Neural cell (in vitro differentiated cells): Measurements from ENCODE around the gene STARD4. TPM values are rescaled to one million over a fixed set of nuclear protein-coding genes. Genes with fewer than 3 reads are reported as not detected.

Source experiments
- H2AFZ ChIP-seq: fragments of 200-600, 300-800 bp; sonication (generic), shearing (Covaris generic); 2 replicates; pipeline ENCODE4 v1.6.0; 2014; ENCODE audit warnings: low read depth, mild to moderate bottlenecking, antibody characterized with exemption, low read length, moderate library complexity
- H3F3A ChIP-seq: fragments of 200-600 bp; shearing (Covaris generic); 2 replicates; pipeline ENCODE4 v1.6.1; 2016; ENCODE audit warnings: mild to moderate bottlenecking, moderate library complexity, mixed read lengths, antibody characterized with exemption, low read length; ENCODE audit not compliant: insufficient read depth, poor library complexity, severe bottlenecking
- H3K27ac ChIP-seq: fragments of 200-600, 300-800 bp; sonication (generic), shearing (Covaris generic); 2 replicates; pipeline ENCODE4 v1.5.1; 2014; ENCODE audit warnings: mild to moderate bottlenecking, low read length, moderate library complexity
- H3K27me3 ChIP-seq: fragments of 300-800, 200-600 bp; sonication (generic), shearing (Covaris generic); 2 replicates; pipeline ENCODE4 v1.6.0; 2014; ENCODE audit warnings: mild to moderate bottlenecking, low read depth, low read length, moderate library complexity; ENCODE audit not compliant: insufficient read depth
- H3K36me3 ChIP-seq: fragments of 300-800, 200-600 bp; sonication (generic), shearing (Covaris generic); 2 replicates; pipeline ENCODE4 v1.5.1; 2014; ENCODE audit warnings: mild to moderate bottlenecking, antibody characterized with exemption, low read length, moderate library complexity; ENCODE audit not compliant: insufficient read depth
- H3K4me2 ChIP-seq: fragments of 300-800, 200-600 bp; sonication (generic), shearing (Covaris generic); 2 replicates; pipeline ENCODE4 v1.6.0; 2014; ENCODE audit warnings: mild to moderate bottlenecking, low read length
- H3K4me3 ChIP-seq: fragments of 300-800, 200-600 bp; sonication (generic), shearing (Covaris generic); 2 replicates; pipeline ENCODE4 v1.5.1; 2014; ENCODE audit warnings: mild to moderate bottlenecking, low read length, moderate library complexity
- H3K79me2 ChIP-seq: fragments of 200-600 bp; shearing (Covaris generic); replicated peaks from 2 replicates; pipeline ENCODE4 v1.6.0; 2014; ENCODE audit warnings: mild to moderate bottlenecking, low read length, moderate library complexity; ENCODE audit not compliant: insufficient read depth
- H3K9ac ChIP-seq: fragments of 300-800, 200-600 bp; sonication (generic), shearing (Covaris generic); 2 replicates; pipeline ENCODE4 v1.6.1; 2016; ENCODE audit warnings: mild to moderate bottlenecking, low read length, mixed read lengths
- H3K9me2 ChIP-seq: fragments of 200-600 bp; shearing (Covaris generic); 2 replicates; pipeline ENCODE4 v1.6.1; 2016; ENCODE audit warnings: mild to moderate bottlenecking, low read length, mixed read lengths; ENCODE audit not compliant: insufficient read depth
- H3K9me3 ChIP-seq: fragments of 200-600, 300-800 bp; sonication (generic), shearing (Covaris generic); 2 replicates; pipeline ENCODE4 v1.6.1; 2016; ENCODE audit warnings: mild to moderate bottlenecking, mixed run types, low read length, moderate library complexity, mixed read lengths
- H4K20me1 ChIP-seq: fragments of 200-600 bp; shearing (Covaris generic); 2 replicates; pipeline ENCODE4 v1.6.1; 2016; ENCODE audit warnings: mild to moderate bottlenecking, mixed run types; ENCODE audit not compliant: insufficient read depth
- EP300 ChIP-seq: fragments of 450-650 bp; conservative IDR thresholded peaks from 2 replicates; pipeline ENCODE4 v1.6.1; 2014; ENCODE audit warnings: antibody characterized with exemption, mild to moderate bottlenecking, moderate library complexity; ENCODE audit not compliant: poor library complexity, severe bottlenecking
- EZH2 ChIP-seq: fragments of 200-600, 300-800 bp; shearing (Covaris generic), sonication (generic); IDR thresholded peaks from 2 replicates; pipeline ENCODE4 v1.6.1; 2014; ENCODE audit warnings: antibody characterized with exemption, low read length, borderline replicate concordance, mild to moderate bottlenecking; ENCODE audit not compliant: insufficient read depth, poor library complexity, severe bottlenecking
- MXI1 ChIP-seq: fragments of 450-650 bp; conservative IDR thresholded peaks from 2 replicates; pipeline ENCODE4 v1.6.1; 2014; ENCODE audit warnings: antibody characterized with exemption, mild to moderate bottlenecking; ENCODE audit not compliant: poor library complexity, severe bottlenecking
- POLR2AphosphoS5 ChIP-seq: IDR thresholded peaks from 2 replicates; pipeline ENCODE4 v1.6.1; 2012
- RAD21 ChIP-seq: fragments of 450-650 bp; conservative IDR thresholded peaks from 2 replicates; pipeline ENCODE4 v1.6.1; 2014; ENCODE audit warnings: antibody characterized with exemption, mild to moderate bottlenecking, moderate library complexity
- SMC3 ChIP-seq: fragments of 450-650 bp; conservative IDR thresholded peaks from 2 replicates; pipeline ENCODE4 v1.6.1; 2014; ENCODE audit warnings: antibody characterized with exemption, mild to moderate bottlenecking, moderate library complexity; ENCODE audit not compliant: poor library complexity
- TAF1 ChIP-seq: IDR thresholded peaks from 2 replicates; pipeline ENCODE4 v1.6.1; 2012; ENCODE audit warnings: low read depth
- polyA minus RNA-seq: library from RNA; depleted of rRNA, polyadenylated mRNA; stranded (reverse); fragments of >200 nt; gene quantifications from 2 replicates; pipeline ENCODE4 v1.2.3, GENCODE V29; 2014
- polyA plus RNA-seq: library from polyadenylated mRNA; depleted of rRNA; stranded (reverse); fragments of >200 nt; gene quantifications from 2 replicates; pipeline ENCODE4 v1.2.3, GENCODE V29; 2014
- TF ChIP-seq, protein P1 (sequence below): IDR thresholded peaks from 2 replicates; pipeline ENCODE4 v1.6.1; 2012; ENCODE audit warnings: borderline replicate concordance
- TF ChIP-seq, protein P2 (sequence below): fragments of 450-650 bp; IDR thresholded peaks from 2 replicates; pipeline ENCODE4 v1.5.1; 2014; ENCODE audit warnings: antibody characterized with exemption, mild to moderate bottlenecking, moderate library complexity; ENCODE audit not compliant: poor library complexity, severe bottlenecking

The STARD4 gene, protein sequence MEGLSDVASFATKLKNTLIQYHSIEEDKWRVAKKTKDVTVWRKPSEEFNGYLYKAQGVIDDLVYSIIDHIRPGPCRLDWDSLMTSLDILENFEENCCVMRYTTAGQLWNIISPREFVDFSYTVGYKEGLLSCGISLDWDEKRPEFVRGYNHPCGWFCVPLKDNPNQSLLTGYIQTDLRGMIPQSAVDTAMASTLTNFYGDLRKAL
- polyA plus RNA-seq (60.5 and 62.6 TPM in 2 replicates), polyA minus RNA-seq (53.3 and 54.8 TPM in 2 replicates)

DNA sequence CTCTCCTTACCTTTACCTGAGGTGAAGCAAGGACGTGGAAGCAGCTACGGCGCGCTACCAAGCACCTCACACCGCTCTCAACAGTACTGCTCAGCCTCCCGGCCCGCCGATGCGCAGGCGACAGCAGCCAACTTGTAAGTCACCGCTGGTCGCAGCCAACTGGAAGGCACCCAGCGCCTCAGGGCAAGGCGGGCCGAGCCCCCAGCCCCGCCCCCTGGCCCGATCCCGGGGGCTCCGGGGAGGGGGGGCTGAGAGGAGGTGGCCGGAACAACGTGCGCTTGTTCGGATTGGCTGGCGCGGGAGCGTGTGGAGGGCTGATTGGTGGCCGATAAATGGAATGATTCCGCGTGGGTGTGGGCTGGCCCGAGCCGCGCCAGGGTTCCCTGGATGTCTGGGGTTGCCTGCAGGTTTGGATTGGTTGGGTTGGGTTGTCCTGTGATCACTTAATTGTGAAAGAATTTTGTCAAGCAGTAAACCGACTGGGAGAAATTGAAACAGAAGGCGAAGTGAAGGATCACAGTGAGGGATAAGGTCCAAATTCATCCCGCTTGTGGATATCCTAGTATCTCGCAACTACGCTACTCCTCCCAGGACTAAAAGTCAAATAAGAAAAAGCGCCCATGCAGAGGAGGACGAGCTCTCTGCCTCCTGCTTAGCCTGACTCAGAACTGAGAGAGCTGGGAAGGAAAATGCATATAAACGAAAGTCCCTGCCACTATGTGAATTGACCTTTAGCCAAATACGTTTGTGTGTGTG, at the start of gene STARD4:
Gene STARD4 (minus strand): TSS at position 161 of the 756 bp plus-strand sequence. CDS start 5,102 bp downstream, outside the sequence.
- no peaks in the 10 kb centered on the region for H3K36me3 ChIP-seq
- peaks cover 3% of the 10 kb centered on the region for H3F3A ChIP-seq
- peak within 1 kb of the TSS; percentile 93 for H3K27ac ChIP-seq
- peak within 1 kb of the TSS; percentile 78 for H3K4me2 ChIP-seq
- peak within 1 kb of the TSS; percentile 78 for H3K9ac ChIP-seq
- TF ChIP-seq EZH2 (no peak), TAF1 (peak; percentile 69), SMC3 (no peak), POLR2AphosphoS5 (peak; percentile 89), MXI1 (peak; percentile 74), RAD21 (peak; percentile 47), EP300 (peak; percentile 66)
- TF ChIP-seq, protein P1, sequence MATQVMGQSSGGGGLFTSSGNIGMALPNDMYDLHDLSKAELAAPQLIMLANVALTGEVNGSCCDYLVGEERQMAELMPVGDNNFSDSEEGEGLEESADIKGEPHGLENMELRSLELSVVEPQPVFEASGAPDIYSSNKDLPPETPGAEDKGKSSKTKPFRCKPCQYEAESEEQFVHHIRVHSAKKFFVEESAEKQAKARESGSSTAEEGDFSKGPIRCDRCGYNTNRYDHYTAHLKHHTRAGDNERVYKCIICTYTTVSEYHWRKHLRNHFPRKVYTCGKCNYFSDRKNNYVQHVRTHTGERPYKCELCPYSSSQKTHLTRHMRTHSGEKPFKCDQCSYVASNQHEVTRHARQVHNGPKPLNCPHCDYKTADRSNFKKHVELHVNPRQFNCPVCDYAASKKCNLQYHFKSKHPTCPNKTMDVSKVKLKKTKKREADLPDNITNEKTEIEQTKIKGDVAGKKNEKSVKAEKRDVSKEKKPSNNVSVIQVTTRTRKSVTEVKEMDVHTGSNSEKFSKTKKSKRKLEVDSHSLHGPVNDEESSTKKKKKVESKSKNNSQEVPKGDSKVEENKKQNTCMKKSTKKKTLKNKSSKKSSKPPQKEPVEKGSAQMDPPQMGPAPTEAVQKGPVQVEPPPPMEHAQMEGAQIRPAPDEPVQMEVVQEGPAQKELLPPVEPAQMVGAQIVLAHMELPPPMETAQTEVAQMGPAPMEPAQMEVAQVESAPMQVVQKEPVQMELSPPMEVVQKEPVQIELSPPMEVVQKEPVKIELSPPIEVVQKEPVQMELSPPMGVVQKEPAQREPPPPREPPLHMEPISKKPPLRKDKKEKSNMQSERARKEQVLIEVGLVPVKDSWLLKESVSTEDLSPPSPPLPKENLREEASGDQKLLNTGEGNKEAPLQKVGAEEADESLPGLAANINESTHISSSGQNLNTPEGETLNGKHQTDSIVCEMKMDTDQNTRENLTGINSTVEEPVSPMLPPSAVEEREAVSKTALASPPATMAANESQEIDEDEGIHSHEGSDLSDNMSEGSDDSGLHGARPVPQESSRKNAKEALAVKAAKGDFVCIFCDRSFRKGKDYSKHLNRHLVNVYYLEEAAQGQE = peak; percentile 54
- TF ChIP-seq, protein P2, sequence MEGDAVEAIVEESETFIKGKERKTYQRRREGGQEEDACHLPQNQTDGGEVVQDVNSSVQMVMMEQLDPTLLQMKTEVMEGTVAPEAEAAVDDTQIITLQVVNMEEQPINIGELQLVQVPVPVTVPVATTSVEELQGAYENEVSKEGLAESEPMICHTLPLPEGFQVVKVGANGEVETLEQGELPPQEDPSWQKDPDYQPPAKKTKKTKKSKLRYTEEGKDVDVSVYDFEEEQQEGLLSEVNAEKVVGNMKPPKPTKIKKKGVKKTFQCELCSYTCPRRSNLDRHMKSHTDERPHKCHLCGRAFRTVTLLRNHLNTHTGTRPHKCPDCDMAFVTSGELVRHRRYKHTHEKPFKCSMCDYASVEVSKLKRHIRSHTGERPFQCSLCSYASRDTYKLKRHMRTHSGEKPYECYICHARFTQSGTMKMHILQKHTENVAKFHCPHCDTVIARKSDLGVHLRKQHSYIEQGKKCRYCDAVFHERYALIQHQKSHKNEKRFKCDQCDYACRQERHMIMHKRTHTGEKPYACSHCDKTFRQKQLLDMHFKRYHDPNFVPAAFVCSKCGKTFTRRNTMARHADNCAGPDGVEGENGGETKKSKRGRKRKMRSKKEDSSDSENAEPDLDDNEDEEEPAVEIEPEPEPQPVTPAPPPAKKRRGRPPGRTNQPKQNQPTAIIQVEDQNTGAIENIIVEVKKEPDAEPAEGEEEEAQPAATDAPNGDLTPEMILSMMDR = no peak
- H3K79me2 ChIP-seq = peaks cover 44% of the 10 kb centered on the region
- no peaks in the 10 kb centered on the region for H3K27me3 ChIP-seq
- no peaks in the 10 kb centered on the region for H4K20me1 ChIP-seq
- peak within 1 kb of the TSS; percentile 83 for H3K4me3 ChIP-seq
- no peaks in the 10 kb centered on the region for H3K9me3 ChIP-seq
- peak within 1 kb of the TSS; percentile 80 for H2AFZ ChIP-seq
- H3K9me2 ChIP-seq = no peaks in the 10 kb centered on the region

DNA sequence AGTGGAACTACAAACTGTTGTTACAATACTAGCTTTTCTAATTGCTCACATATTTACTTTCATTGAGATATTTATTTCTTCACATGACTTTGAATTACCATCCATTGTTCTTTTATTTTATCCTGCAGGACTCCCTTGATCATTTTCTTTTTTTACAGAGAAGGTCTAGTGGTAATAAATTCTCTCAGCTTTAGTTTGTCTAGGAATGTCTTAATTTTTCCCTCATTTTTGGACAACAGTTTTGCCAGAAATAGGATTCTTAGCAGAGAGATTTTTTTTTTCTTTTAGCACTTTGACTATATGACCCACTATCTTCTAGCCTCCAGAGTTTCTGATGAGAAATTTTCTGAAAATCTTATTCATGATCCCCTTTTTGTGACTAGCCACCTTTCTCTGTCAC, 47.3 kb upstream of the STARD4 start:
- H3K9ac ChIP-seq = no peak overlapping the region
- H3K79me2 ChIP-seq = no peaks in the 10 kb centered on the region
- no peaks in the 10 kb centered on the region for H3K27me3 ChIP-seq
- no peaks in the 10 kb centered on the region for H3K36me3 ChIP-seq
- no peak overlapping the region for H3K4me3 ChIP-seq
- H3F3A ChIP-seq = no peaks in the 10 kb centered on the region
- no peak overlapping the region for H2AFZ ChIP-seq
- TF ChIP-seq SMC3 (no peak), MXI1 (no peak)
- no peak overlapping the region for H3K4me2 ChIP-seq
- no peaks in the 10 kb centered on the region for H3K9me2 ChIP-seq
- no peaks in the 10 kb centered on the region for H4K20me1 ChIP-seq
- H3K9me3 ChIP-seq = no peaks in the 10 kb centered on the region
- H3K27ac ChIP-seq = no peak overlapping the region
